ENCODE data around the gene CCR5. TPM values are rescaled to one million over a fixed set of nuclear protein-coding genes. Genes with fewer than 3 reads are reported as not detected.

The CCR5 gene
- under 1 TPM; 0.23 to 0.75 TPM for total RNA-seq
- under 1 TPM; 0.06 to 0.51 TPM for polyA plus RNA-seq

- H3K36me3 ChIP-seq (ENCODE audit: control insufficient read depth in 4 of 4, insufficient read depth in 3 of 4, low read depth in 1 of 4, low read length in 3 of 4), result no peaks in the 10 kb centered on the region
- peaks cover 0 to 6% (median 0%) of the 10 kb centered on the region in 4 donors for H3K27me3 ChIP-seq (ENCODE audit: control insufficient read depth in 4 of 4, insufficient read depth in 4 of 4, low read length in 3 of 4)
- DNase-seq (ENCODE audit: low spot score), result no peak
- H3K27ac ChIP-seq (ENCODE audit: low read depth in 1 of 2, low read length in 2 of 2), result no peak within 1 kb of the TSS
- 63% methylated on average over 5 of the region's 5 CpGs for WGBS
- H3K4me1 ChIP-seq (ENCODE audit: control insufficient read depth in 4 of 4, insufficient read depth in 4 of 4, low read length in 3 of 4), result peaks cover 0 to 2% (median 0%) of the 10 kb centered on the region in 4 donors
- H3K9ac ChIP-seq (ENCODE audit: low read depth in 1 of 2, low read length in 2 of 2), result peak within 1 kb of the TSS in 1 of 2 donors; percentile 72
- no peak within 1 kb of the TSS for H3K4me3 ChIP-seq (ENCODE audit: low read depth in 1 of 3, low read length in 3 of 3)
- H3K9me3 ChIP-seq (ENCODE audit: control insufficient read depth in 4 of 4, low read length in 3 of 4), result no peaks in the 10 kb centered on the region
- TF ChIP-seq FOXA2 (IDR thresholded peaks at IDR 0.05) (no peak), SP1 (IDR thresholded peaks at IDR 0.05) (no peak), JUND (IDR thresholded peaks at IDR 0.05) (no peak), FOXA1 (IDR thresholded peaks at IDR 0.05) (no peak), ZBTB33 (IDR thresholded peaks at IDR 0.05) (no peak), ATF3 (IDR thresholded peaks at IDR 0.05) (no peak)
Measured at GRCh38 chr3:46370839-46371518, at the start of gene CCR5. TSS of gene CCR5 (plus strand) at chr3:46370946. CDS start at chr3:46372903, 1,957 bp downstream.

GRCh38 chr3:46321461-46322104 lies 49.2 kb upstream of the CCR5 start:
- Histone ChIP-seq H3K27me3 (ENCODE audit: control insufficient read depth in 4 of 4, insufficient read depth in 4 of 4, low read length in 3 of 4) (no peaks in the 10 kb centered on the region), H3K9me3 (ENCODE audit: control insufficient read depth in 4 of 4, low read length in 3 of 4) (no peaks in the 10 kb centered on the region), H3K9ac (ENCODE audit: low read depth in 1 of 2, low read length in 2 of 2) (no peak overlapping the region), H3K4me1 (ENCODE audit: control insufficient read depth in 4 of 4, insufficient read depth in 4 of 4, low read length in 3 of 4) (no peaks in the 10 kb centered on the region), H3K27ac (ENCODE audit: low read depth in 1 of 2, low read length in 2 of 2) (no peak overlapping the region), H3K4me3 (ENCODE audit: low read depth in 1 of 3, low read length in 3 of 3) (no peak overlapping the region), H3K36me3 (ENCODE audit: control insufficient read depth in 4 of 4, insufficient read depth in 3 of 4, low read depth in 1 of 4, low read length in 3 of 4) (no peaks in the 10 kb centered on the region)
- TF ChIP-seq RXRA (IDR thresholded peaks at IDR 0.05) (no peak), CTCF (IDR thresholded peaks at IDR 0.05; ENCODE audit: low read depth, low read length, missing input control) (no peak), ZBTB33 (IDR thresholded peaks at IDR 0.05) (no peak), RAD21 (IDR thresholded peaks at IDR 0.05) (no peak), GABPA (IDR thresholded peaks at IDR 0.05 in 1 of 2, conservative IDR thresholded peaks at IDR 0.05 in 1 of 2) (no peak), SP1 (IDR thresholded peaks at IDR 0.05) (no peak), HNF4A (conservative IDR thresholded peaks at IDR 0.05) (no peak), JUND (IDR thresholded peaks at IDR 0.05) (no peak), ATF3 (IDR thresholded peaks at IDR 0.05) (no peak), TAF1 (conservative IDR thresholded peaks at IDR 0.05) (no peak), HNF4G (IDR thresholded peaks at IDR 0.05) (no peak), MAX (IDR thresholded peaks at IDR 0.05) (no peak), REST (IDR thresholded peaks at IDR 0.05) (no peak)
- DNase-seq (ENCODE audit: low spot score), result no peak
- 66% methylated on average over 1 of the region's 1 CpG for WGBS
